Right hindlimb (tissue), 1 donor: ENCODE results near the gene ELL2.
"Not testable (repeated sequence)": the region's sequence is repeated elsewhere in the genome, so short reads cannot be mapped to it uniquely, and the experiment has no call there.

Source experiments
- DNase-seq: peaks from one replicate; pipeline ENCODE4 v3.0.0-alpha.2; 2018

The ELL2 gene

DNA sequence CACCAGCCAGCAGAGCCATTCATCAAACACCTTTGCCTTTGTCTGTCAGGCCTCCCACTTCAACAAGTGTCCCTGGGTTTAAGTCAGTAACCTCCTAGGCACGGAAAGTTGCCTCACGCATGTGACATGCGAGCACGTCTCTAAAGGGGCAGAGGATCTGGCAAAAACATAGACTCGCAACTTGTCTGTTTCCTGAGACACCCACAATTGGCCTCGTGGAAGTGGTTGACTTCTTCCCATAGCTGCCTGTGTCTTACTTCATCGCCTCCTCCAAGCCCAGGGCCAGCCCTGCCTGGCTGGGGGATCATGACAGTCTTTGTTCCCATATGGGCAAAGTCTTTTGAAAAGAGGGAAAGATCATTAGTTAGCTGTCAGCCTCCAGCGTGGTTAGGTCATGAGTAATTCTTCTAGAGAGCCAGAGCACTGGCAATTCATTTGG is 103.6 kb downstream of the ELL2 start:
- no peak for DNase-seq

DNA sequence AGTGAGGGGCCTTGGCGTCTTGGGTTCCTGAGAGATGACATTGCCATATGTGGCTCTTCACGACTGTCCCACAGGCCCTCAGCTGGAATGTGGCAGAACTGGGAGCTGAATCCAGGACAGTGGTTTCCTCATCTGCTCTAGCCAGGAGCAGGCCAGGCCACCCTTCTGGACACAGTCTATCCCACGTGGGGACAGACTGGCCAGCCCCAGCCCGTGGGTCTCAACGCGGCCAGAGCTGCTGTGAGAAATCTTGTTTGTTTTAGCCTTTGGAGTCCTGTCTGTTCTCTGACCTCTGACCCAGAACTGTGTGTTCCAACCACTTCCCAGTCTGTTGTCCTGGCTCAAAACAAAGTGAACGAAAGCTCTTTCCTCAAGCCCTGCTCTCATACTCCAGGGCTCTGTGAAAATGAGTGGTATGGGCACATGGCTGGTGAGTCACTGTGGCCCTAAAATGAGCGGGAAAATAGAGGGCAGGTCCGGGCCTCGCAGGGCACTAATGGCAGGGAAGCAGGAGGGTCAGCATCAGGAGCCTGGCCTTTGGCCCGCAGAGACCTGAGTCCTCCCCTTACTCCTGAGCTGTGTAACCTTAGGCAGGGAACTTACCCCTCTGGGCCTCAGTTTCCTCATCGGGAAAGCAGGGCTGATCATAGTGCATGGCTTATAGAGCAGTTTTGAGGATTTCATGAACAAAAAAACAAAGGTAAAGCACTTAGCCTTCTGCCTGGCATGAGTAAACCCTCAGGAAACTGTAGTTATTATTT is 104.3 kb downstream of the ELL2 start:
- DNase-seq, result no peak

DNA sequence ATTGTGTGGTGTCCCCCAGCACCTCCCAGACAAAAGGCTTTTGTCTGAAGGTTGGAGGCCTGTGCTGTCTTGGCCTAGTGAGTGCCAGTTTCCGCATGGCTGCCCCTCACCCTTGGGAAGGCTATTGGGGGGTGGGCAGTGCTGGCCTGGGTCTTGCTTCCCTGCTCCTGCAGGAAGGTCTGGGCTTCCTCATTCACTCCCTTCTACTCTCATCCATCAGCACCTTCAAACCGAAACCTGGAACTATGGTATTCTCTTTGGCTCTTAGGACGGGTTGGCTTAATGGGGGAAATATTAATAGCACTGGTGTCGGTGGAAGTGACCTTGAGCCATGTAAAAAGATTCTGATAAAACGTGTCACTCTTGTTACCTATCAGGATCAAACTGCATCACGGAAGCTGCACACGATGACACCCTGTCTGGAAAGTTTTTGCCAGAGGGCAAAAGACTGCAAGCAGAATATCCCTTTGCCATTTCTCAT is 105.1 kb downstream of the ELL2 start:
- DNase-seq, result no peak

DNA sequence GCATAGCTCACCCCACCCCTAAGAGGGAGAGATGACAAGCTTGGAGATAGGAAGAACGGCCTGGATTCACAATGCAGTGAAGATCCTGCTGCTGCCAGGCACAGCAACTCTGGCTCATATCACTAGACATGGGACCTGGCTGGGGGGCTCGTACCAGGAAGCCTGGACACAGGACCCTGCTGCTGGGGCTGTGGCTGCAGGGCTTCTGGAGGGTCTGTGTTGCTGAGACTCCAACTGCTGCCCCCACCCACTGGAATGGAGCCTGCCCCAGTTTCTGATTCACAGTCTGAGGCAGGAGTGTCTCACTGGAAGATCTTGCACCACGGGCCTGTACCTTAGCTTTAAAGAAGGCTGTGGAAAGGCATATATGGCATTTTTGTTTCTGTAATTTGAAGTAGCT is 108.2 kb downstream of the ELL2 start:
- DNase-seq, result no peak

DNA sequence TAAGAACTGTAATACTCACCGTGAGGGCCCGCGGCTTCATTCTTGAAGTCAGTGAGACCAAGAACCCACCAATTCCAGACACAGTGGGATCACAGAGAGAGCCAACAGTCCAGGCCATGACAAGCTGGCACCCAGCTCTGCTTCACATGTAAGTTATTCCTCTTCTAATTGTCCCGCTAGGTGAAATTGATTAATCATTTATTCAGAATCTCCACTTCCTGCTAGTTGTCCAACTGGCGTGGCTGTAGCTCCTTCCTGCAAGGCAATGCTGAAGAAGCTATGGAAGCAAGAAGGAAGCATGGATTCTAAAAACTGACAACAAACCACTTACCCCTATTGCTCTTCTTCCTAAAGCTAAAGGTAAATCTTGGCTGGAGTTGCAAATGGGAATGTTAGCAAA is 109.1 kb downstream of the ELL2 start:
- no peak for DNase-seq

DNA sequence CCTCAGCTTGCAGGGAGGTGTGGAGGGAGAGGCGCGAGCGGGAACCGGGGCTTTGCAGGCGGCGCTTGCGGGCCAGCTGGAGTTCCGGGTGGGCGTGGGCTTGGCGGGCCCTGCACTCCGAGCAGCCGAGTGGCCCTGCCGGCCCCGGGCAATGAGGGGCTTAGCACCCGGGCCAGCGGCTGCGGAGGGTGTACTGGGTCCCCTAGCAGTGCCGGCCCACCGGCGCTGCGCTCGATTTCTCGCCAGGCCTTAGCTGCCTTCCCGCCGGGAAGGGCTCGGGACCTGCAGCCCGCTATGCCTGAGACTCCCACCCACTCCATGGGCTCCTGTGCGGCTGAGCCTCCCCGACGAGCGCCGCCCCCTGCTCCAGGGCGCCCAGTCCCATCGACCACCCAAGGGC is 110.5 kb downstream of the ELL2 start:
- not testable (repeated sequence) for DNase-seq

DNA sequence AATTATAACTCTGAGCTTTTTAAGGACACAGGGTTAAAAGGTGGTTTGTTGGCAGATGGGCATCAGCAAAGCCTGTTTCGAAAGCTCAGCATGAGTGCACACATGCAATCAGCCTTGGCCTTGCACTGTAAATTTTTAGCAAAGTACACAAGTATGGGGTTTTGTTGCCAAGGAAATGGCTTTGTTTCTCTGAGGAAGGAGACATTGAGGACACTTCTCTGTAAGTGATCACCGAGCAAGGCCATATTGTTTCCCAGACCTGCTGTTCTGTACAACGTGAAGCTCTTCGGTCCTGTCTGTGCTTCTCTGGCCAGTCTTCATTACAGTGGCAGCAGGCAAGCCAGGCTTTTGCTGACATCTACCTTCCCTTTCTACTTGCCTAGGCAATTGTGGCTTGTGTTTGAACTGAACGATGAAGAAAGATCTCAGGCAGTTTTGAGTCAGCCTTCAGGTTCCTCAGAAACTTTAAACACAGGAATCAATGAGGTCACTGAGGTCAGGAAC is 111.2 kb downstream of the ELL2 start:
- DNase-seq, result no peak

DNA sequence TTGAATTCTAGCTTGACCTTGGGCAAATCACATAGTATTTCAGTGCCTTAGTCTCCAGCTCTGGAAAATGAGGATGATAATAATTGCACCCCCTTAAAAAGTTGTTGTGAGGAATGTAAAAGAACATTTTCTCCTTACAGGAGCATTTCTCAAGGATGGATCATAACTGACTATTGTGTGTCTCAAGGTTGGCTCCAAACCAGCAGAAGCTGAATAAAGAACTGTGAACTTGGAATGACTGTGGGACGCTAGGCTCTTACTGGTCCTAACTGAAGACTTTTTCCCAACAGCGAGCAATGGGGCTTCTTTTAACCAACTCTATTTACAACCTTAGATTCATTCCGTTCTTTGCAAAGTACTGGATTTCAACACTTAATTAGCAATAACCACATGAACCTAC is 113.0 kb downstream of the ELL2 start:
- DNase-seq, result no peak

DNA sequence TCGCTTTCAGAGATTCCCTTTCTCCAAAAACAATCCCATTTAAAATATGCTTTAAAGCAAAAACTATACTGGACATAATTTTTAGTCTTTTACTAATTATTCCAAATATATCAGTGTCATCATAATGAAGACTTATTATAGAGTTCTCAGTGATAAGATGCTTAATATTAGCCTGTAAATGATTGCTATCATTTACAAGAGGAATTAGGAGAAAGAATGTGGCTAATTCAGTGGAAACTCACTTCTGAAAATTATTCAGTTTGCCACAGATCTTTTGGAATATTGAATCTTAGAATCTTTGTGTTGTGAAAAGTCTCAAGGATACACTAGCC is 114.4 kb downstream of the ELL2 start:
- DNase-seq, result no peak

DNA sequence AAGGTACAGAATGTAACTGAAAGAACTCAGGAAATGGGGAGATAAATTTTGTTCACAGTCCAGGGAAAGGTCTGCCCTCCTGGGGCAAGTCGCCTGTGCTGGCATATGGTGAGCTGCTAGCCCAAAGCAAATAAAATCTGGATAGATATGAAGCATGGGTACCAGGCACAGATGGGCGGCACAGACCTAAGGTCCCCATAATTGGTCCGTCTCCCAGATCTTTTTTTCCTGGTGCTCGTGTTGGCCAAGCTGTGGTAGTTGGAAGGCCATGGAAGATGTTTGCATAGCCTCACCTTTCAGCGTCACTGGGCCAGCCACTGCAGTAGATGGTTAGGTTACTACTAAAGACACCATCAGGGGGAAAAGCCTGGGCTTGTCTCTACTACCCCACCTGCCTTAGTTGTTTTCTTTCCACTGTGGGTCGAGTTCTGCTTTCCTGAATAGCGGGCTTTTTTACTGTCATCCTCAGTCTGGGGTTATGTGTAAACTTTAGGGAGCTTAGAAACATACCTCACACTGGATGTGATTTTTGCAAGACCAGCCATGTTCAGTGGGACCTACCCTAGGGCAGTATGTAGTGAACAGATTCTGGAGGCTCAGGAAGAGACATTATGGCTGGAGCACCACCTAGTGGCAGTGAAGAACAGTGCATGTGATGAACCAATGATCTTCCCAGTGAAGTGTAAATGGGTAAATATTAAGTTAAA is 114.9 kb downstream of the ELL2 start:
- DNase-seq, result peak; percentile 77

DNA sequence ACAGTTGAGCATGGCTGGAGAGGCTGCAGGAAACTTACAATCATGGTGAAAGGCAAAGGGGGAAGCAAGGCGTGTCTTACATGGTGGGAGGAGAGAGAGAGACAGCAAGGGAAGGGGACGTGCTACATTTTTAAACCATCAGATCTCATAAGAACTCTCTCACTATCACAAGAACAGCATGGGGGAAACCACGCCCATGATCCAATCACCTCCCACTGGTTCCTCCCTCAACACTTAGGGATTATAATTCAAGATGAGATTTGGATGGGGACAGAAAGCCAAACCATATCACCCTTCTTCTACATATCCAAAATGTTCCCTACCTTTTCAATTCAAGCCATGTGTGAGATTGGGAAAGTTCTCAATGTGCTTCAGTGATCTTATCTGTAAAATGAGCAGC is 116.3 kb downstream of the ELL2 start:
- DNase-seq, result no peak

DNA sequence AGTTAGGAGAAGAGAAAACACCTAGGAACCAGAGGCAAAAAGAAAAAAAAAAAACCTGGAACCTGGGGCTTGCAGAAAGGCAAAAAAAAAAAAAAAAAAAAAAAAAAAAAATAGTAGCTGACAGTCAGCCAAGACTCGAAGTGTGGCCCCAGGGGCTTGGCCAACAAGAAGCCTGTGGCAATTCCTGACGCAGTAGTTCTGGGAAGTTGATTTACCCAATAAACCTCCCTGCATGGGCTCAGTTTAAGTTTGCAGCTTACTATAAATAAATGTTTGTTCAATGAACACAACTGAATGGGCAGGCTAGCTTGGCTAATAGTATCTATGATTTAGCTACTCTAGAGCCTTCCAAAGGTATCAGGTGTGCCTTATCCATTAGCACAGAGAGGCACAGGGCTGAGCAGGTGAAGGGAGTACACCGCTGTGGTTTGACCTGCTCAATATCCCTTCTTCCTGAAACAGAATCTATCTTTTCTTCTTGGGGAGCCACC is 117.9 kb downstream of the ELL2 start:
- no peak for DNase-seq

DNA sequence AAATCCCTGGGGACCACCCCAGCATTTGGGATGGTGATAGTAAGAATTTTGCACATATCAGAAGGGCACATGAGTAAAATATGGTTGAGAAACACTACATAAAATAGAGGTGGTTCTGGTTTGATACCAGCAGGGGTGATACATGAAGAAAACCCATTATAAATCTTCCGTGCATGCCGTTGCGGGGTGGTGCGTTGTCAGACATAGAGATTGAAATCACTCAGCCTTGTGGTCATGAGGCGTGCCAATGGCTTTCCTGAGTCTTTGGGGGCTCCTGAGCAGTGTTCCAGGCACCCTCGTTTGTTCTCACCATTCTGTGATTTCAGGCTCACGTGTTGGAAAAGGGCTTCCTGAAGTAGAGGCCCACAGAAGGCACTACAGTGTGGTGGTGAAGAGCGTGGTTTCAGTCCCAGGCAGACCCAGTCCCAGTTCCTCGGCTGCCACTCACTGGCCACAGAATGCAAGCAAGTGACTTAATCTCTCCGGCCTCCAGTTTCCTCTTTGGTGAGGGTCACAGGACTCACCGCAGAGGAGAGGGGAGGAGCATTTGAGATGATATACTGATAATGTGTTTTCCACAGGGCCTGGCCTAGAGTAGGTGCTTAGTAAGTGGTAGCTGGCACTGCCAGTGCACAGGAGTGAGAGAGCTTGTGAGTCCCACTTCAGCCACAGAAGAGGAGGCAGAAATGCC is 118.7 kb downstream of the ELL2 start:
- DNase-seq, result peak; percentile 59

DNA sequence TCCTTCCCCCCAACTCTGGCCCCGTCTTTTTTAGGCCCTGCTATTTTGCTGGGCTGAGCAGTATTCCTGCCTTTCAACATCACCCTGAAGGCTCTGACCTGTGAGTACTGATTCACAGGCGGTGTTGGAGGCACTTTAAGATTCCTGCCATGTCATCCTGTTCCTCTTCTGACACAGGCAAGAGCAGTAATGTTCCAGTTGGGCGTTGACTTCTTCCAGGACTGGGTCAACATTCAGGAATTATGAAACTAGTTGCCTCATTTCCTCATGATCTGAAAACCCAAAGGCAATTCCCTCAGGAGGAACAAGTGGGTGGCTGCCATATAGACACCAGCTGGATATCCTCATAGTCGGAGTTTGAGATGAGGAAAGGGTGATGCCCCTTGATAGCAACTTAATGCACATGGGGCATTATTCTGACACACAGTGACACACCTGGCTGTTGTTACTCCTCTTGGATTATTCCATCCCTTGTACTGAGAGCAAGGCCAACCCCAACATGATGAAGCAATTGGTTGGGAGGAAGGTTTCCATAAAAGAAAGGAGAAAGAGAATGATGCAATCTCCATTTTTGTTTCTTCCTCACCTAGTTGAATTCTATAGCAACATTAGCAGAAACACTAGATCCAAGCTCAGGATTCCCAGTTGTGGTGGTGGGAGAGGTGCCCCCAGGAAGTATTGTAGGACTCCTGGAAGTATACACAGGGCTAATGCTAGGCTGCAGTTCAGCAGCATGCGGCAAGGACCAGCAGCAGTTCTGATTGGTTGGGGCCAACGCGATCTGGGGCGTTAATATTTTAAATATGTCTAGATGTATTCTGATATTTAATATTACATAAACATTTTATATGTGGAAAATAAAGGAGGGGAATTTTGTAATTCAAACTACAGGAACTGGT is 119.5 kb downstream of the ELL2 start:
- DNase-seq, result no peak

DNA sequence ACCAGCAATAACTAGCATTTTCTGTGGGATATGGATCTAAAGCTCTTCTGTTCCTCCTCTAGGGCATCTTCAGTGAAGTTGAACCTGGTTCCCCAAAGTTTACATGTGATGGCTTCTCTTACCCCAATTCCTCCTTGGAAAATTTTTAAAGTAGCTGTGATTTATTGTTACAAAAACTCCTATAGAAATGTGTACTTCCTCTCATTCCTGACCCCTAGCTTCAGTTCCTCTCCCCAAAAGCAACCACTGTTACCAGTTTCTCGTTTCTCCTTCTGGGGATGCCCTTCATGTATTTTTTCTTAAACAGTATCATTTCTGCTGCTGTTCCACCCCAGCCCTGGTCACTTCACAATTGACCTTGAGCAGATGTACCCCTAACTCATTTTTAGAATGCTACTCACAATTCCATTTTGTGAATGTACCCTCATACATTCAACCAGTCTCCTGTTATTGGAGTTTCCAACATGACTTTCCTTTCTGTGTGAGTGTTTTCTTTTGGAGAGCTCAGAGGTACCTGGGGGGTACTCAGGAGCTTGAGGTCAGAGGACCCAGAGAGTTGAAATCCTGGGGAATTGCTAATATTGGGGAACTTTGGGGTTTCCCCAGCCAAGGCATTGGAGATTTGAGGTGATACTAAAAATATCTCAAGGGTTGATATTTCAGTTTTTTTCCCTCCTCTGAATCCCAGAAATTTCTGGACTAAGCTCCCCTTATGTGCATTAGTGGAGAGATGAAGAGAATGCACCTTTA is 120.5 kb downstream of the ELL2 start:
- DNase-seq, result no peak

DNA sequence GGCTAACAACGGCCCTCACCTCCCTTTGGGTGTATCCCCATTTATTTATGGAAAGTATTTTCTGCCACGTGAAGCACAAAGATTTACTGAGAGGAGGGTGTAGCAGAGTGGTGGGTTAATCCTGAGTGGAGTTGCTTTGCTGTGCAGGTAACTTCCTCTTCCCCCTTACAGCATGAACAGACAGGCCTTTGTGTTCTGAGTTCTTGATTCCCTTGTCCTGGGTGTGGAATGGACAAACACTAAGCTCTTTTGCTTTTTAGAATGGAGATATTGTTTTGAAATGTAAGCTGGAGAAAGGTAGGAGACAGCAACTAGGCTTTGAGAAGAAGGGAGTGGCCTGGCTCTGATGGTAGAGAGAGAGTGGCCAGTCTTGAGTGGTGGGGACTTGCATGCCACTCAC is 122.0 kb downstream of the ELL2 start:
- DNase-seq, result no peak

DNA sequence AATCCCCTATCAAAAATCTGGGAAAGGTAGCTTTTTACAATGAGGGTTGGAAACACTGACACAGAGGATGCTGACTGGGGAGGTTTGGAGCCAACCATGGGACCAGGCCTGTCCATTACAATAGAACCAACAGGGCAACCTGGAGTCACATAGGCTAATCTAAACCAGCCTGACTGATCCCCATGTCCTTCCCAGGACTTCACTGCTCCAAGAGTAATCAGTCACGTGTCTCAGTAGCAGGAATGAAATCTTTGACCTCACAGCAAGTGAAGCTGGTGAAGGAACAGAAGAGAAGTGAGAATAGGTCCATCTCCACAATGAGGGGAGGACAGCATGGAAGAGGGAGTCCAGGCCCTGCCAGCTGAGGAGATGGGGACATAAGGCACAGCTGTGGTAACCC is 123.1 kb downstream of the ELL2 start:
- DNase-seq, result no peak

DNA sequence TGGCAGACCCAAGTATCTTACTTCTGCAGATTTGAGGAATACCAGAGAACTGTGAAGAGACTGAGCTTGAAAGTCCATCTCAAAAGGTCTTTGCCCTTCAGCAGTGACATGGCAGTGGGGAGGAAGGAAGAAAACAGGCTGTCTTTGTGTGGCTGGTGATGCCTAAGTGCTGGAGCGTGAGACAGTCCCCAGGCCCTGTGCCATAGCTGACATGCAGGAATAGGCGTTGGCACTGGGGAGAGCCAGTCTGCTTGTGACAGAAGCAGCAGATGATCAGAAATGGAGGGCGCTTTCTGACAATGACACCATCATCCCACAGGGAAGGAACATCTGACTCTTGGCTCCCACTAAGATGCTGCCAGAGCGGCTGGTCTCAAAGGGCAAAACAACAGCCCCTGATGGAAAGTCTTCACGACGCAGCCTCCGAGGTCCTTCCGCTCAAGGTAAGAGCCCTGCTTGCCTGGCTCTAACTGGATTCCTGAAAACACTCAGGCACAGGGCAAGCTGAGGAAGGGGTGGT is 123.6 kb downstream of the ELL2 start:
- DNase-seq, result no peak

DNA sequence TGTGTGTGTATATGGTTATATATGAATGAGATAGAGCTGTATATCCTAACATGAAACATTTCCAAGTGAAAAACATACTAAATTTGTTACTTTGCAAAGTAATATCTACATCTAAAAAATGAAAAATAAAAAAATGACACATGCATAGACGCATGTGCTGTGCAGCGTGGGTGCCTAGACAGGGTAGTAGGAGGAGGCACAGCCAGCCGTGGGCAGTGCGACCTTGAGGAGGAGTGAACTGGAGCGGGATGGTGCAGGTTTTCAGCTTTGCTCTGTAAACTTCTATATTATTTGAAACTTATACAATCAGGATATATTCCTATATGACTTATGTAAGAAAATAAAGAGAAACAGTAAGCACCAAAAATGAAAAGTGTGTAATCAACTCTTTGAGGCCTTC is 124.2 kb downstream of the ELL2 start:
- no peak for DNase-seq

DNA sequence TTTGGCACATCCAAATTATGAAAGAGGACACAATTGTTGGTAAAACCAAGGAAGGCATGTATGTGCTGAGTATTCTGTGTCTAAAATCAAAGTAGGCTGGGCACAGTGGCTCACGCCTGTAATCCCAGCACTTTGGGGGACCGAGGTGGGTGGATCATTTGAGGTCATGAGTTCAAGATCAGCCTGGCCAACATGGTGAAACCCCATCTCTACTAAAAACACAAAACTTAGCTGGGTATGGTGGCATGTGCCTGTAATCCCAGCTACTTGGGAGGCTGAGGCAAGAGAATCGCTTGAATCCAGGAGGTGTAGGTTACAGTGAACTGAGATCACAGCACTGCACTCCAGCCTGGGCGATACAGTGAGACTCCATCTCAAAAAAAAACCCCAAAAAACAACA is 124.7 kb downstream of the ELL2 start:
- DNase-seq, result not testable (repeated sequence)

DNA sequence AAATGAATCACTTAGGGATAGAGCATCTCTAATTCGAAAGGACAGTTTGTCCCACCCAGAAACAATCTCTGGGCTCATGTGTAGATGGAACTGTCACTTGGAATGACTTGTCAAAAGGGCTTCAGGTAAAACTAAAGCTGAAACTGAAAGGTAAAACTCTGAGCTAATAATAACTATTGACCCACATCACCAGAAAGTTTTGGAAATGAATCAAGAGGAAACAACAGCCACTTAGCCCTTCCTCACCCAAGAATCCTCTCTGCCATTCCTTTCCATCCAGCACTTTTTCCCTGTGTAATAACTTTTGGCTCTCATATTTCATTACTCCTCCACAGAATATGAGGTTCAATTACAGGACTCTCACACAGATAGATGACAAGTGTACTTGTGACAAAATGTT is 125.1 kb downstream of the ELL2 start:
- no peak for DNase-seq
